Measurements from ENCODE around the gene DNAH7.

GRCh38 chr2:195824478-195824877 is 244.2 kb downstream of the DNAH7 start:
- TF ChIP-seq POLR2A (IDR thresholded peaks at IDR 0.05) = no peak
- TF ChIP-seq, protein P1, sequence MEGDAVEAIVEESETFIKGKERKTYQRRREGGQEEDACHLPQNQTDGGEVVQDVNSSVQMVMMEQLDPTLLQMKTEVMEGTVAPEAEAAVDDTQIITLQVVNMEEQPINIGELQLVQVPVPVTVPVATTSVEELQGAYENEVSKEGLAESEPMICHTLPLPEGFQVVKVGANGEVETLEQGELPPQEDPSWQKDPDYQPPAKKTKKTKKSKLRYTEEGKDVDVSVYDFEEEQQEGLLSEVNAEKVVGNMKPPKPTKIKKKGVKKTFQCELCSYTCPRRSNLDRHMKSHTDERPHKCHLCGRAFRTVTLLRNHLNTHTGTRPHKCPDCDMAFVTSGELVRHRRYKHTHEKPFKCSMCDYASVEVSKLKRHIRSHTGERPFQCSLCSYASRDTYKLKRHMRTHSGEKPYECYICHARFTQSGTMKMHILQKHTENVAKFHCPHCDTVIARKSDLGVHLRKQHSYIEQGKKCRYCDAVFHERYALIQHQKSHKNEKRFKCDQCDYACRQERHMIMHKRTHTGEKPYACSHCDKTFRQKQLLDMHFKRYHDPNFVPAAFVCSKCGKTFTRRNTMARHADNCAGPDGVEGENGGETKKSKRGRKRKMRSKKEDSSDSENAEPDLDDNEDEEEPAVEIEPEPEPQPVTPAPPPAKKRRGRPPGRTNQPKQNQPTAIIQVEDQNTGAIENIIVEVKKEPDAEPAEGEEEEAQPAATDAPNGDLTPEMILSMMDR (IDR thresholded peaks at IDR 0.05) = no peak
- TF ChIP-seq EP300 (IDR thresholded peaks at IDR 0.05) = no peak

Data from ovary (tissue), 3 donors.